ENCODE measurements around the gene CDK6.

The CDK6 gene

GRCh38 chr7:92845736-92846135, 9.4 kb upstream of the CDK6 start:
- DNase-seq, result no peak

GRCh38 chr7:92843781-92844180, 7.4 kb upstream of the CDK6 start:
- DNase-seq, result no peak

- no peak for DNase-seq
Observed at GRCh38 chr7:92843034-92843760, 6.8 kb upstream of the CDK6 start.

- DNase-seq, result no peak
Observed at GRCh38 chr7:92841192-92841591, 4.8 kb upstream of the CDK6 start.

GRCh38 chr7:92840316-92840715, 3.9 kb upstream of the CDK6 start:
- no peak for DNase-seq

- DNase-seq, result no peak
Observed at GRCh38 chr7:92839901-92840300, 3.5 kb upstream of the CDK6 start.

GRCh38 chr7:92838934-92839333, 2.6 kb upstream of the CDK6 start:
- DNase-seq, result no peak

- no peak for DNase-seq
Observed at GRCh38 chr7:92837000-92837749, 802 bp upstream of the CDK6 start.

GRCh38 chr7:92835851-92836488, 403 bp downstream of the CDK6 start:
- no peak for DNase-seq

GRCh38 chr7:92835261-92835850, 1.0 kb downstream of the CDK6 start:
- DNase-seq, result no peak

GRCh38 chr7:92834507-92835260, 1.7 kb downstream of the CDK6 start:
- no peak for DNase-seq

- DNase-seq, result no peak
Observed at GRCh38 chr7:92833766-92834506, 2.4 kb downstream of the CDK6 start.

- DNase-seq, result no peak
Observed at GRCh38 chr7:92833024-92833765, 3.2 kb downstream of the CDK6 start.

GRCh38 chr7:92832534-92833023, 3.8 kb downstream of the CDK6 start:
- DNase-seq, result no peak

GRCh38 chr7:92831716-92832533, 4.4 kb downstream of the CDK6 start:
- DNase-seq, result no peak

GRCh38 chr7:92830532-92831110, 5.8 kb downstream of the CDK6 start:
- no peak for DNase-seq

GRCh38 chr7:92830027-92830426, 6.3 kb downstream of the CDK6 start:
- no peak for DNase-seq

- DNase-seq, result no peak
Observed at GRCh38 chr7:92827464-92828120, 8.8 kb downstream of the CDK6 start.

GRCh38 chr7:92826258-92826938, 10.0 kb downstream of the CDK6 start:
- no peak for DNase-seq
